HG02973 (cell line): ENCODE results near the gene LUZP1.
"Not testable (repeated sequence)": the region's sequence is repeated elsewhere in the genome, so short reads cannot be mapped to it uniquely, and the experiment has no call there.

Experiments used
- ATAC-seq: cut with Tn5 transposase; IDR thresholded peaks from one replicate; pipeline ENCODE4 v1.9.1; 2021; ENCODE audit warnings: moderate library complexity; ENCODE audit not compliant: unreplicated experiment

Gene LUZP1

DNA sequence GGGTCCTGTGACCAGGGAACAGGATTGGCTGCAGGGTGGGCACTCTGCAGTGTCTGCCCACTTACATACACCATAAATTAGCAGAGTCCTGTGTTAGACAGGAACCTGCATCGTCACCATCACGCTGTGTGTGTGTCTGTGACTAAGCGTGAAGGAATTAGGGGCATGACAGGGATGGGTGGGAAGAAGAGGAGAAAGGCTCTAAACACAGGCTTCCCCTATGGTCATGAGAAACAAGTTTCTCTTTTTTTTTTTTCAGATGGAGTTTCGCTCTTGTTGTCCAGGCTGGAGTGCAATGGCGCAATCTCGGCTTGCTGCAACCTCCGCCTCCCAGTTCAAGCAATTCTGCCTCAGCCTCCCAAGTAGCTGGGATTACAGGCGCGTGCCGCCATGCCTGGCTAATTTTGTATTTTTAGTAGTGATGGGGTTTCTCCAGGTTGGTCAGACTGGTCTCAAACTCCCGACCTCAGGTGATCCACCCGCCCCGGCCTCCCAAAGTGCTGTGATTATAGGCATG, 20.3 kb upstream of the LUZP1 start:
- not testable (repeated sequence) for ATAC-seq

- ATAC-seq, result no peak
These were observed 19.8 kb upstream of the LUZP1 start for GRCh38 chr1:23188434-23188884.

GRCh38 chr1:23187637-23188036, 19.0 kb upstream of the LUZP1 start:
- ATAC-seq, result no peak

DNA sequence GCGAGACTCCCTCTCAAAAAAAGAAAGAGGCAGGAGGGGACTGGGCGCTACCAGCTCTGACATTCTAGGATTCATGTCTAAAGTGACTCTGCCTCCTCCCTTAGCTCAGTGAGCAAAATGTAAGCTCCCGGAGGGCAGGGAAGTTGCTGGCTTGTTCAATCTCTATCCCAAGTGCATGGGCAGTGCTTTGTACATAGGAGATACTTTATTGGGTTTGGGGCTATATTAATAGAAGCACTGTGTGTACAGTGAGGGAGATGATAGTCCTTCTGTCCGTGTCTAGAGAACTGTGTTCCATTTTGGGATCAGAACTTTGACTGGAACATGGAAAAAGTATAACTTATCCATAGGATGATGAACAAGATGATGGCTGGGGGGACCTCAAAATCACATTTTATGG, 16.7 kb upstream of the LUZP1 start:
- ATAC-seq, result no peak

DNA sequence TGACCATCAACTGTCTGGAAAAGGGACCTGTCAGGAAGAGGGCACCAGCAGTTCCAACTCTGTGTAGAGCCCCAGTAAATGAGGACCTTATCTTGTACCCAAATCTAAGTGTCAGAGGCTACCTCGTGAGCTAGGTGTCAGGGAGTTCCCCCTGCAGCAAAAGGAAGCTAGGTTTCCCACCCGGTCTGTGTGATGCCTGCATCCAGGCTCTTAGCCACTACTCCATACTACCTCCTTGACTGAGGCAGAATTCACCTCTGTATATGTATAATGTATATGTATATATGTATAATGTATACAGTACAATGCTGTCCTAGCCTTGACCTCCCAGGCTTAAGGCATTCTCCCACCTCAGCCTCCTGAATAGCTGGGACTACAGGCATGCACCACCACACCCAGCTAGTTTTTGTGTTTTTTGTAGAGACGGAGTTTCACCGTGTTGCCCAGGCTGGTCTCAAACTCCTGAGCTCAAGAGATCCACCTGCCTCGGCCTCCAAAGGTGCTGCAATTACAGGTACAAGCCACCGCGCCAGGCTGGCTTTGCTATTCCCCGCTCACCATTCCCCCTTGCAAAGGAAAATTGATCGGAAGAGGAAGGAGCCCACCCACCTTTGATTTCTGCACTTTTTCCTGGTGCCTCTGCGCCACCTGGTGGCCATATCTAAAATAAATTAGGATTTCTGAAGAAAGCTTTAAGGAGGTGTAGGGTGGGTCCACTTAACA, 15.7 kb upstream of the LUZP1 start:
- no peak for ATAC-seq

- ATAC-seq, result no peak
These were observed 11.2 kb upstream of the LUZP1 start for GRCh38 chr1:23179862-23180261.

GRCh38 chr1:23178950-23179349, 10.3 kb upstream of the LUZP1 start:
- ATAC-seq, result no peak

DNA sequence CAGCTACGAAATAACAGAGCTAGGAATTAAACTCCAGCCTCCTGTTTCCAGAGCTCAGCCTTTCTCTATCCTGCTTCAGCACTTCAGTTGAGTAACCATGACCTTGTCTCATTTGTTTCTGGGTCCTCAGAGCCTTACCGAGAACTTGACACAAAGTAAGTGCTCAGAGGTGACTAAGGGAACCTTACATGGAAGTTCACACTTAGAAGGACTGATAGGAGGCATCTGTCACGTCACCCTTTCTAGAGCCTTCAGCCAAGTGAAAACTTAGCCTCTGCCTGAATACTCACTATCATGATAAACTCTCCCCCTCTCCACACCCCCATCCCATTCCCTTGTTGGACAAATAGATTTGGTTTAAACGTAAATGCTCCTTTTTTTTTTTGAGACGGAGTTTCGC, 9.8 kb upstream of the LUZP1 start:
- no peak for ATAC-seq

DNA sequence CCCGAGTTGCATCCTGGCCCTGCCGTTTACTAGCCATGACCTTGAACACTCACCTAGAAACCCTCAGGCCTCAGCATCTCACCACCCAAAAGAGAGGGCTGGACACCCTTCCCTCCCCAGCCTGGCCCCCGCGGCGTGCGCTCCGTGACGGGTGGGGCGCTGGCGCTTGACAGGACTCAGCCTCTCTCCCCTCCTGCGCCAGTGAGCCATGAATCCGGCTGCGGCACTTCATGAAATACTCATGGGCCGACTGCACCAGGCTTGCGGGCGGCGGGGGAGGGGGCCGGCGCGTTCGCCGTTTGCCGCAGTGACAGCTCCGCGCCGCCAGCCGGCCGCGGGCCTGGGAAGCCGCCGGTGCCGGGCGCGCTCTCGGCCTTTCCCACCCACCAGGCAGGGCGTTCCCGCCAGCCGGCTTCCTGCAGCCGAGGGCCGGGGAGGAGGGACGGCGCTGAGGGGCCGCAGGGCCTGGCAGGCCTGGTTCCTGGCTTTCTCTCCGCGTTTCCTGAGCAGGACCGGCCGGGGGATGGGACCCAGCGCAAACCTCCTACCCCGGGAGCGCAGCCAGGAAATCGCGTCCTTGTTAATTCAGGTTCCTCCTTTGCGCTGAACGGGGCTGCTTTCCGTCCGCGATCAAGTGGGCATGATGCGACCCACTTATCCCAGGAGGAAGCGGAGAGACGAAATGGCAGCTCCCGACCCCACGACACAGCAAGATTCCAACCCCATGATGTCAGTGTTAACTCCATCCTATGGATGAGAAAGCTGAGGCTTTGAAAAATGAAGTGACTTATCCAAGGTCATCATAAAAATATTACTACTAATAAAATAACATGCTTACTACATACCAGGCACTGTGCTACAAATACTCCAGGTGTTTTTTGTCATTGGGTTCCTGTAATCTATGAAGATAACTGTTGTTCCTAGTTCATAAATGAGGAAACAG, 9.1 kb upstream of the LUZP1 start:
- no peak for ATAC-seq

DNA sequence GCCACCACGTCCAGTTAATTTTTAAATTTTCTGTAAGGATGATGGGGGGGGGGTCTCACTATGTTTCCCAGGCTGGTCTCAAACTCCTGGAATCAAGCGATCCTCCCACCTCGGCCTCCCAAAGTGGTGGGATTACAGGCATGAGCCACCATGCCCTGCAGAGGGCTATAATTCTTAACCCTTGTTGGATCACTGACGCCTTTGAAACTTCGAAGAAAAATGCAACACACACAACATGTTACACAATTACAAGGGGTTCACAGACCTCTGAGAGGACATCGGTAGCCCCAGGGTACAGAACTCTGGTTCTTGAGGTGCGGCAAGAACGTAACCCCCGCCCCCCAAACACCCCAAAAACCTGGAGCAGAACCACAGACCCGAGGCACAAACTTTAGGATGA, 8.4 kb upstream of the LUZP1 start:
- no peak for ATAC-seq

DNA sequence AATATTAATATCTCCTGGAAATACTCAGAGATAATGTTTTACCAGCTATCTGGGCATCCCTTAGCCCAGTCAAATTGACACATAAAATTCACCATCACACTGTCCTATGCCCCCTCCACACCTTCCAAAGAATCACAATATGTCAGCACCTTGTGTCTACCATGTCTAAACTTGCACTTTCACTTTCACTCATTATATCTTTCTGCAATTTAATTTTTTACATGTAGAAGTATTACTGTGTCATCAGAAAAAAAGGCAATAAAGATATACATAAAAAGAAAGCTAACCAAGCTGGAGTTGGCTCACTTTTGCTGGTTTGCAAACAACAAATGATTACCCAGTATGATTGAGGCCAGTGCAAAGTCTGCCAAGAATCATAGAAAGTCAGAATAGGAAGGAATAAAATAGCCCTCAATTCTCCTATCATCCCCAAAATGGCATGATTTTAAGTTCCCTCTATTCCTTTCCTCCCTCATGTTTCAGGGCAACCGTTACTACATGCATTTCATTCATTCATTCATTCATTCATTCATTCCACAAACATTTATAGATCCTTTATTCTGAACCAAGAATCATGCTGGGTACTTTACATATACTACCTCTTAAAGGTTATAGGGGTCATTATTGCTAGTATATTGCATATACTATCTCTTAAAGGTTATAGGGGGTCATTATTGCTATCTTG, 5.9 kb upstream of the LUZP1 start:
- ATAC-seq, result no peak

DNA sequence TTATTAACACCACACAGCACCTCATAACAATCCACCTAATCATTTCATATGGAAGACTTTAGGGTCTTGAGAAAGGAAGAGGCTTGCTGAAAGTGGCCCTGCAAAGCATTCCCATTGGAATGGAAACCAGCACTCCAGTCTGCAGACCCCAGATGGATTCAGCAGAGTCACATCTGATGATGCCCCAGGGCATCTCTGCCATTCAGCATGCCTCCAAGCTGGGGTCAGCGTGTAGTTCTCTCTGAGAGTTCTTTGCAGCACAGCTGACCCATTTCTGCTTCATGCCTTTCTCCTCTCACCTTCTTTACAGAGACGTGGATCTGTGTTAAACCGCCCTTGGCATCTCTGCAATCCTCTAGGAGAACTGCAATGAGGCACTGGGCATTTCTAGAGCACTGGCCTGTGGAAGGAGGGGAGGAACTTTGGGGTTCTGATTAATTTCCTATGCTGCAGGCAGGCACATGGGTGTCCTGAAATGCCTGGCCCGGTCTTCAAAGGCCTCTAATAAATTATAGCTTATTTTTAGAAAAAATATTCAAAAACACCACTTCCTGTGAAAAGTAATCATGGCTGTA, 2.6 kb upstream of the LUZP1 start:
- no peak for ATAC-seq

GRCh38 chr1:23169727-23170335, 1.2 kb upstream of the LUZP1 start:
- ATAC-seq, result no peak

GRCh38 chr1:23169195-23169575, 529 bp upstream of the LUZP1 start:
- no peak for ATAC-seq

- no peak for ATAC-seq
These were observed 594 bp downstream of the LUZP1 start for GRCh38 chr1:23168079-23168444.

DNA sequence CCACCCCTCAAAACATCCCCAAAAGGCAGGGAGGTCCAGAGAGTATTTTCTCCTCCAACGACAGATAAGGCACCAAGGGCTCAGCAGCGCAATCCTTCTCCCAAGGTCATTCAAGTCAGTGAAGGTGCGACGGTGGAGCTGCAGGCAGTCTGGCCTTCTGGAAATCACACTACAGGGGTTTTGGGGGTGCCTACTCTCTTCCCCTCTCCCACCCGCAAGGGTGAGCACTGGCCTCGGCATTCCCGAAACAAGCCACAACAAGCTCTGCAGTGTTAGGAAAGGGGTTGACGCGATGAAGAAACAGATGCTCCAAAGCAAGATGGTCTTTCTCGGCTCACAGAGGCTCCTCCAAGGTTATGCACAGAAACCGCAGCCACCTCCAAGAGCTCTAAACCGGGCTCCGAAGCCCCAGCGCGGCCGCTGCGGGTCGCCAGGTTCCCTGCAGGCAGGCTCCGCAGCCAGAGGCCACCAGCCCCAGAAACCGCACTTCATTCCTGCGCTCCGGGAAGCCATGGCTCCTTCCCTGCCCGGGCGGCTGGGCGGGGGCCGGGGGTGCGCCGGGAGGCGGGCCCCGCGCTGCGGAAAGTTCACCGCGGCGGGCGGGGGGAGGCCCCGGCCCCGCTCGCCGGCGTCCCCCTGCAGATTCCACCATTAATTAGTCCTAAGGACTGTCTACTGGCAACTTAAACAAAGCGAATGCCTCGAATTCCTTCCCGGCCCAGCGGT, 1.1 kb downstream of the LUZP1 start:
- no peak for ATAC-seq

- no peak for ATAC-seq
These were observed 1.8 kb downstream of the LUZP1 start for GRCh38 chr1:23166854-23167253.

DNA sequence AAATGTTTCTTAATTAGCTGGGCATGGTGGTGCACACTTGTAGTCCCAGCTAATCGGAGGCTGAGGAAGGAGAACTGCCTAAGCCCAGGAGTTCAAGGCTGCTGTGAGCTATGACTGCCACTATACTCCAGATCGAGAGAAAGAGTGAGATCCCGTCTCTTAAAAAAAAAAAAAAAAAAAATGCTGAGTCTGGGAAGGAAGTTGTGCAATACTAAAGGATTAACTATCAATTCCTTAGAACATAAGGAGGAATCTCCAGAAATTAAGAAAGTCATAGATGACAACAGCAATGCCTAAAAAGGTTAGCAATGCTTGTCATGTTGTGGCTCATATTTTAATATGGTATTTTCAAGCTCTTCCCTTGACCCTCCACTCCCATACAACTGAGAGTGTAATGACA, 5.3 kb downstream of the LUZP1 start:
- ATAC-seq, result no peak

DNA sequence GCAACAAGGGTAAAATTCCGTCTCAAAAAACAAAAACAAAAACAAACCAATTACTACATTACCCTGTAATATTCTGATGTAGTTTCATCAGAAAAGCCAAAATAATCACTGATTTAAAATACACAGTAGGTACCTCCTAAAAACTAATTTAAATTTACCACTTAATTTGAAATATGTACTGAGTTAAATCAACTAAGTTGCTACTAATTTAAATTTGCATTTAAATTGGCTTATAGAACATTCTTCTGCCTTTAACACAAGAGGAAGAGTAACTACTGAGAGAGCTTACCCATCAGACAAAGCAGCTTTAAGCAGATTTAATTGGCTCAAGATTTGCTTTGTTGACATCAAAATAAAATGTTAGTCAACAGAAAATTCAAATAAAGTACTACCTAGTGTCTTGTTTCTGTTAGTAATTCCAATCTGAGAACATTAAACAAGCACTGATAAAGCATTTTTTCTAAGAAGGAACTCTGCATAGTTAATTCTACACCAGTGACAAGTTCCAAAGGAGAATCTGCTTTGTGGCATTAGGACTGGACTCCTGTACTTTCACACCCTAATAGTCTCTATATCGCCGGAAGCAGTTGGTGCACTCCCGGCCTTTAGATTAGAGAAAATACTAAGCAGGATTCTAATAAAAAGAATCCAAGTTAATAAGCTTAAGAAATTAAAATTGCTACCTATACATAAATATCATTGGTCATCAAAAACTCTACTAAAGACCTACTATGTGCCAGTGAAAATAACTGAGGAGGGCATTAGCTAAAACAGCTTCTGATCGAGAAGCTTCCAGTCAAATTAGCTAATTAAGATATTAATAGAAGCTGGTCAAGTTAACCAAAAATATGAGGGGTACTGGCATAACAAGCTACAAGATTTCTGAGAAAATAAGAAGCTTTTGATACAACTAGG, 8.4 kb downstream of the LUZP1 start:
- ATAC-seq, result no peak
